ENCODE data around the gene FBXL14. TPM values are rescaled to one million over a fixed set of nuclear protein-coding genes. Genes with fewer than 3 reads are reported as not detected.

Gene FBXL14
- total and polyA plus RNA-seq, 2 of the 13 experiments (the other 11 are each of a cell fraction or from before 2014, with no cell fraction given) = 7.0 to 7.4 TPM

GRCh38 chr12:1605129-1606020 is 11.0 kb upstream of the FBXL14 start (continued):
- TF ChIP-seq PAXIP1 (CRISPR knock-in tag; conservative IDR thresholded peaks at IDR 0.05) (no peak), ZBTB20 (CRISPR knock-in tag; IDR thresholded peaks at IDR 0.05; ENCODE audit: borderline replicate concordance, low read depth) (no peak), MAFF (IDR thresholded peaks at IDR 0.05; ENCODE audit: low read depth, low read length) (no peak), ZMYM2 (CRISPR knock-in tag; IDR thresholded peaks at IDR 0.05) (0 out of 2 replicates have a peak, but pooled peaks have one; percentile 15), TEAD3 (CRISPR knock-in tag; optimal IDR thresholded peaks at IDR 0.05; ENCODE audit: borderline replicate concordance) (peak; percentile 61), ZNF331 (CRISPR knock-in tag; IDR thresholded peaks at IDR 0.05) (no peak), SMAD9 (CRISPR knock-in tag; IDR thresholded peaks at IDR 0.05) (peak; percentile 64; the same call in 1 of the 2 replicates), HOXD1 (CRISPR knock-in tag; IDR thresholded peaks at IDR 0.05) (no peak), AFF4 (CRISPR knock-in tag; IDR thresholded peaks at IDR 0.05) (no peak), ZNF629 (CRISPR knock-in tag; conservative IDR thresholded peaks at IDR 0.05) (no peak), ZNF225 (CRISPR knock-in tag; IDR thresholded peaks at IDR 0.05) (no peak), ZNF83 (CRISPR knock-in tag; IDR thresholded peaks at IDR 0.05; ENCODE audit: borderline replicate concordance) (no peak), ZNF674 (CRISPR knock-in tag; IDR thresholded peaks at IDR 0.05; ENCODE audit: low read depth) (no peak), ZNF263 (CRISPR knock-in tag; IDR thresholded peaks at IDR 0.05) (no peak), RCOR2 (CRISPR knock-in tag; IDR thresholded peaks at IDR 0.05) (no peak), DBP (CRISPR knock-in tag; IDR thresholded peaks at IDR 0.05; ENCODE audit: not compliant biosample characterization) (no peak), RAD21 (CRISPR knock-in tag; IDR thresholded peaks at IDR 0.05) (peak; percentile 73), ZFP62 (CRISPR knock-in tag; IDR thresholded peaks at IDR 0.05) (no peak), ATF1 (CRISPR knock-in tag; IDR thresholded peaks at IDR 0.05) (no peak), ZNF740 (CRISPR knock-in tag; IDR thresholded peaks at IDR 0.05) (no peak), MAFG (CRISPR knock-in tag; IDR thresholded peaks at IDR 0.05) (no peak), MXI1 (IDR thresholded peaks at IDR 0.05; ENCODE audit: borderline replicate concordance, low read depth, low read length) (no peak), EED (CRISPR knock-in tag; IDR thresholded peaks at IDR 0.05) (no peak)

Measured in HepG2 (cell line).